Smooth muscle cell (in vitro differentiated cells): ENCODE results near the gene GNAZ. TPM values are rescaled to one million over a fixed set of nuclear protein-coding genes. Genes with fewer than 3 reads are reported as not detected.

Source experiments
- DNase-seq: peaks from one replicate; lab custom pipeline; 2025; ENCODE audit not compliant: unreplicated experiment; lab: John Stamatoyannopoulos, UW
- H2AFZ ChIP-seq: fragments of 200-600 bp; sonication (generic); 2 replicates; pipeline ENCODE4 v1.6.0; 2016; ENCODE audit warnings: antibody characterized with exemption, low read depth, mild to moderate bottlenecking
- H3F3A ChIP-seq: fragments of 200-600 bp; sonication (generic); 2 replicates; pipeline ENCODE4 v1.6.0; 2017; ENCODE audit warnings: antibody characterized with exemption, low read depth
- H3K27ac ChIP-seq: fragments of 200-600 bp; sonication (generic); 2 replicates; pipeline ENCODE4 v1.5.1; 2016; ENCODE audit warnings: low read depth, mild to moderate bottlenecking
- H3K27me3 ChIP-seq: fragments of 200-600 bp; sonication (generic); 2 replicates; pipeline ENCODE4 v1.6.1; 2016; ENCODE audit warnings: low read depth, mild to moderate bottlenecking
- H3K36me3 ChIP-seq: fragments of 200-600 bp; sonication (generic); 2 replicates; pipeline ENCODE4 v1.5.1; 2016; ENCODE audit warnings: low read depth
- H3K4me1 ChIP-seq: fragments of 200-600 bp; sonication (generic); 2 replicates; pipeline ENCODE4 v1.5.1; 2016; ENCODE audit warnings: low read depth
- H3K4me2 ChIP-seq: fragments of 200-600 bp; sonication (generic); 2 replicates; pipeline ENCODE4 v1.6.0; 2016; ENCODE audit warnings: mild to moderate bottlenecking
- H3K4me3 ChIP-seq: fragments of 200-600 bp; sonication (generic); 2 replicates; pipeline ENCODE4 v1.5.1; 2016; ENCODE audit warnings: mild to moderate bottlenecking
- H3K79me2 ChIP-seq: fragments of 200-600 bp; sonication (generic); 2 replicates; pipeline ENCODE4 v1.6.0; 2016; ENCODE audit warnings: low read depth, mild to moderate bottlenecking
- H3K9ac ChIP-seq: fragments of 200-600 bp; sonication (generic); 2 replicates; pipeline ENCODE4 v1.6.0; 2016; ENCODE audit warnings: low read depth
- H3K9me3 ChIP-seq: fragments of 200-600 bp; sonication (generic); replicated peaks from 2 replicates; pipeline ENCODE4 v1.5.1; 2016; ENCODE audit warnings: low read depth
- H4K20me1 ChIP-seq: fragments of 200-600 bp; sonication (generic); 2 replicates; pipeline ENCODE4 v1.6.0; 2016; ENCODE audit warnings: low read depth
- WGBS: methylation state at CpG from one replicate; pipeline ENCODE4 v1.1.7; 2016; ENCODE audit warnings: low lambda C conversion rate; 5-methylcytosine and 5-hydroxymethylcytosine counted together
- polyA plus RNA-seq: library from polyadenylated mRNA; unstranded; fragments of >200 nt; fragmentation: Nextera tagmentation; extraction: Ambion mirVana; gene quantifications from 2 replicates; pipeline ENCODE4 v1.2.1, GENCODE V29; 2016
- total RNA-seq: library from RNA; depleted of rRNA; stranded (reverse); fragments of >200 nt; gene quantifications from 2 replicates; pipeline ENCODE4 v1.2.3, GENCODE V29; 2014
- TF ChIP-seq, protein P1 (sequence below): fragments of 200-600 bp; sonication (generic); IDR thresholded peaks from 2 replicates; pipeline ENCODE4 v1.5.1; 2017; ENCODE audit warnings: borderline replicate concordance, mild to moderate bottlenecking, antibody characterized with exemption; ENCODE audit not compliant: insufficient read depth, poor library complexity, severe bottlenecking

Gene GNAZ
- total and polyA plus RNA-seq, 2 experiments from 2014 or later: 0.50 to 1.2 TPM

DNA sequence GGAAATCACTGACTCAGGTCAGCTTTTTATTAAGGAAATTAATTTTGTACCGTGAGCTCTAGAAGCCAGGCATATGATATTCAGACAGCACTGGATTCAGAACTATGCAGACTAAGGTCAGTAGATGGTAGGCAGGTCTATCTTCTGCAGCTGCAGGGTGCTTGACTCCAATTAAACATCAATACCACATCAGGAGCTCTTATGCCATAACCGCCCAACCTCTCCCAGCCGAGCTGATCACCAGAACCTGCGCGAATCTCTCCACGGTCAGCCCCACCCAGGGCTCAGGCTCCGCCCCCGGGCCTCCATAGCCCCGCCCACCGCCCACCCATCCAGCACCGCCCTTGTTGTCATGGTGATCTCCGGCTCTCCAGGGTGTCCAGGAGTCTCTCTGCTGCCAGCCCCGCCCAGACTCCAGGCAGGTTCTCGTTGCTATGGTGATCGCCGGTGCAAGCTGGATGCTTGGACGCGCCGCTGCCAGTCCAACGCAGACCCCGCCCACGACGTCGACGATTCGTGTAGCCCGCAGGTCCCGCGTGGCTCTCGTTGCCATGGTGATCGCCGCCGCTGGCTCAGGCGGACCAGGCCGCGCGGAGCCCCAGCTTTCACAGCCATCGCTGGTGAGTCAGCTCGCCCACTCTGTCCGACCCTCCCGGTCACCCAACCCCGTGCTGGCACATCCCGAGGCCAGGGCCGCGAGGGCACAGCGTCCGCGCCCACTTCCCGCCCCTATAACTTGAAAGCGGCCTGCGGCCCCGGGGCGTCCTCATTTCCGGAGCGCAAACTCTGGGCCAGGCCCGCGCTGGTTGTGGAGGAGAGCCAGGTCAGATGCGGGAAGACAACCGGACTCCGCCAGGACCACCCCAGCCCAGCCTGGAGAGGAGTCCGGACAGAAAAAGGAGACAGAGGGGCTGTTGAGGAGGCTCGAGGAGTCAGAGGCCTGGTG is 74.9 kb downstream of the GNAZ start, which contains the start of gene RAB36:
TSS of gene RAB36 (plus strand) at position 546 of the 946 bp plus-strand sequence. CDS start 1,140 bp downstream, outside the sequence.
- TF ChIP-seq, protein P1, sequence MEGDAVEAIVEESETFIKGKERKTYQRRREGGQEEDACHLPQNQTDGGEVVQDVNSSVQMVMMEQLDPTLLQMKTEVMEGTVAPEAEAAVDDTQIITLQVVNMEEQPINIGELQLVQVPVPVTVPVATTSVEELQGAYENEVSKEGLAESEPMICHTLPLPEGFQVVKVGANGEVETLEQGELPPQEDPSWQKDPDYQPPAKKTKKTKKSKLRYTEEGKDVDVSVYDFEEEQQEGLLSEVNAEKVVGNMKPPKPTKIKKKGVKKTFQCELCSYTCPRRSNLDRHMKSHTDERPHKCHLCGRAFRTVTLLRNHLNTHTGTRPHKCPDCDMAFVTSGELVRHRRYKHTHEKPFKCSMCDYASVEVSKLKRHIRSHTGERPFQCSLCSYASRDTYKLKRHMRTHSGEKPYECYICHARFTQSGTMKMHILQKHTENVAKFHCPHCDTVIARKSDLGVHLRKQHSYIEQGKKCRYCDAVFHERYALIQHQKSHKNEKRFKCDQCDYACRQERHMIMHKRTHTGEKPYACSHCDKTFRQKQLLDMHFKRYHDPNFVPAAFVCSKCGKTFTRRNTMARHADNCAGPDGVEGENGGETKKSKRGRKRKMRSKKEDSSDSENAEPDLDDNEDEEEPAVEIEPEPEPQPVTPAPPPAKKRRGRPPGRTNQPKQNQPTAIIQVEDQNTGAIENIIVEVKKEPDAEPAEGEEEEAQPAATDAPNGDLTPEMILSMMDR: no peak
- H3K36me3 ChIP-seq: no peaks in the 10 kb centered on the region
- 7% methylated on average over 60 of the region's 62 CpGs for WGBS
- H3K79me2 ChIP-seq: no peaks in the 10 kb centered on the region
- H3K9ac ChIP-seq: peak within 1 kb of the TSS; percentile 90
- peak within 1 kb of the TSS; percentile 96 for H2AFZ ChIP-seq
- H3K4me1 ChIP-seq: peaks cover 19% of the 10 kb centered on the region
- H3K4me3 ChIP-seq: peak within 1 kb of the TSS; percentile 43
- H3K4me2 ChIP-seq: peak within 1 kb of the TSS; percentile 89
- no peaks in the 10 kb centered on the region for H3K9me3 ChIP-seq
- H3K27ac ChIP-seq: peak within 1 kb of the TSS; percentile 79
- no peaks in the 10 kb centered on the region for H4K20me1 ChIP-seq
- peak; percentile 90 for DNase-seq
- H3F3A ChIP-seq: peaks cover 10% of the 10 kb centered on the region
- no peaks in the 10 kb centered on the region for H3K27me3 ChIP-seq

DNA sequence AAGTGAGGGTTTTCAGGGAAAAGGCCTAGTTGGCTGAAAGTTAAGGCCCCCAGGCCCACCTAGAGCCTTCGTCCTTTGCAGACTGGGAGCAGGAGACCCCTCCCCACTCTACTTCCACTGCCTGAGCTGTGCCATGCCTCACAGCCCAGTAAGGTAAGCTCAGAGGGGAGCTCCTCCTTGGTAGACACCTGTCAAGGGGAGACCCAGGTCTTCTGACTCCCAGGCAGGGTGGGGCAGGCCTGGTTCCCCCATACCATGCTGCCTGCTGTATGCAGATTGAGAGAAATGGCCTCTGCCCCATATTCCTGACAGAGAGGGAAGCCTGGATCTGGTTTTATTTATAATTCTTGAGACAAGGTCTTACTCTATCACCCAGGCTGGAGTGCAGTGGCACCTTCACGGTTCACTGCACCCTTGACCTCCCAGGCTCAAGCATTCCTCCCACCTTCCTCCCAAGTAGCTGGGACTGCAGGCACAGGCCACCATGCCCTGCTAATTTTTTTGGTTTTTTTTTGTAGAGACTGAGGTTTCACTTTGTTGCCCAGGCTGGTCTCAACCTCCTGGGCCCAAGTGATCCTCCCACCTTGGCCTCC is 75.7 kb downstream of the GNAZ start:
- peak overlapping the region; percentile 43 for H3K4me3 ChIP-seq
- no peak for DNase-seq
- H4K20me1 ChIP-seq: no peaks in the 10 kb centered on the region
- 89% methylated on average over 2 of the region's 2 CpGs for WGBS
- TF ChIP-seq, protein P1: no peak
- peak overlapping the region; percentile 90 for H3K9ac ChIP-seq
- no peaks in the 10 kb centered on the region for H3K79me2 ChIP-seq
- peak overlapping the region; percentile 79 for H3K27ac ChIP-seq
- peak overlapping the region; percentile 96 for H2AFZ ChIP-seq
- H3K27me3 ChIP-seq: no peaks in the 10 kb centered on the region
- H3K9me3 ChIP-seq: no peaks in the 10 kb centered on the region
- H3K4me2 ChIP-seq: peak overlapping the region; percentile 89
- H3F3A ChIP-seq: peaks cover 10% of the 10 kb centered on the region
- H3K4me1 ChIP-seq: peaks cover 19% of the 10 kb centered on the region
- no peaks in the 10 kb centered on the region for H3K36me3 ChIP-seq

DNA sequence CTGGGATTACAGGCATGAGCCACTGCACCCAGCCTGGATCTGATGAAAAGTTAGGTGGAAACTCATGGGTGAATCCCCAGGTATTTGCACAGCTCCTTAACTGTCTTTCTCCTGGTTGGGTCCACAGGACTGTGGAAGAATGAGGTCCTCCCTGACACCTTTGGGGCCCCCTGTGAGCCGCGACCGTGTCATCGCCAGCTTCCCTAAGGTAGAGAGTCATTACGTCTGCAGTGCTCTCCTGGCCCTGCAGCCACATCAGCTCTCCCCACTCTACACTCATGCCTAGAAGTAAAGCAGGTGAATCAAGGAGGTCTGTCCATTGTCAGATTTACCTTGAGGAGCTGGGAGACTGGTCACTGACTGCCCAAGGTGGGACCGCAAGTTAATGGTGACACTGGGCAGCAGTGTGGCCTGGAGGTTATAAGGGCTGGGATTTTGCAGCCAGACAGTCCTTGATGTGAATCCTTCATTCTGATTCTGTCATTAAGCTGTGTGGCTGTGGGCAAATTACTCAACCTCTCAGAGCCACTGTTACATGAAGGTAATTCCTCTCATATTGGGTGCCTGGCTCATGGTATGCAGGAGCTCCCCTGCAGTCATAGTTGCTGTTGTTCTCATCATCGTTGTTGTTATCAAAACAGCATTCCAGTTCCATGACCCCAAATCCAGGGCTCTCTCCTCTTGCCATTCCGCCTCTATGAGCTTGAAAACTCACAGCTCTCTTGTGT is 76.3 kb downstream of the GNAZ start:
- Histone ChIP-seq H3K9ac (no peak overlapping the region), H3F3A (peaks cover 10% of the 10 kb centered on the region), H3K4me3 (no peak overlapping the region), H4K20me1 (no peaks in the 10 kb centered on the region), H3K9me3 (no peaks in the 10 kb centered on the region), H3K27me3 (no peaks in the 10 kb centered on the region), H3K4me1 (peaks cover 15% of the 10 kb centered on the region), H3K27ac (no peak overlapping the region), H3K36me3 (no peaks in the 10 kb centered on the region), H3K4me2 (no peak overlapping the region), H3K79me2 (no peaks in the 10 kb centered on the region), H2AFZ (no peak overlapping the region)
- TF ChIP-seq, protein P1: no peak
- 72% methylated on average over 7 of the region's 8 CpGs for WGBS
- no peak for DNase-seq
